Loucy (cell line): ENCODE data around the gene FAM13C.

Experiments
- H2AFZ ChIP-seq: fragments of 200-600 bp; sonication (generic); 2 replicates; pipeline ENCODE4 v1.6.0; 2016; ENCODE audit warnings: antibody characterized with exemption, mild to moderate bottlenecking, low read length, moderate library complexity
- H3F3A ChIP-seq: fragments of 200-600 bp; 2 replicates; pipeline ENCODE4 v1.6.0; 2016; ENCODE audit warnings: antibody characterized with exemption, low read depth, mild to moderate bottlenecking
- H3K27me3 ChIP-seq: fragments of 200-600 bp; sonication (generic); 2 replicates; pipeline ENCODE4 v1.6.1; 2014; ENCODE audit warnings: low read length, mild to moderate bottlenecking; ENCODE audit not compliant: insufficient read depth, poor library complexity, severe bottlenecking
- H3K36me3 ChIP-seq: fragments of 200-600 bp; sonication (generic); 2 replicates; pipeline ENCODE4 v1.6.1; 2016; ENCODE audit warnings: low read length; ENCODE audit not compliant: insufficient read depth
- H3K4me1 ChIP-seq: fragments of 200-600 bp; sonication (generic); 2 replicates; pipeline ENCODE4 v1.5.1; 2014; ENCODE audit warnings: low read length, mild to moderate bottlenecking; ENCODE audit not compliant: insufficient read depth, poor library complexity, severe bottlenecking
- H3K4me2 ChIP-seq: fragments of 200-600 bp; sonication (generic); 2 replicates; pipeline ENCODE4 v1.6.0; 2014; ENCODE audit warnings: antibody characterized with exemption, low read length, low read depth, mild to moderate bottlenecking; ENCODE audit not compliant: poor library complexity, severe bottlenecking
- H3K4me3 ChIP-seq: fragments of 200-600 bp; sonication (generic); 2 replicates; pipeline ENCODE4 v1.5.1; 2014; ENCODE audit warnings: low read length, mild to moderate bottlenecking, mixed read lengths; ENCODE audit not compliant: poor library complexity, severe bottlenecking
- H3K79me2 ChIP-seq: fragments of 200-600 bp; sonication (generic); 2 replicates; pipeline ENCODE4 v1.6.1; 2014; ENCODE audit warnings: low read length; ENCODE audit not compliant: insufficient read depth
- H3K9ac ChIP-seq: fragments of 200-600 bp; sonication (generic); 2 replicates; pipeline ENCODE4 v1.6.0; 2014; ENCODE audit warnings: mild to moderate bottlenecking, low read depth, low read length, moderate library complexity; ENCODE audit not compliant: poor library complexity, severe bottlenecking
- H3K9me2 ChIP-seq: fragments of 200-600 bp; sonication (generic); replicated peaks from 2 replicates; pipeline ENCODE4 v1.6.1; 2016; ENCODE audit warnings: low read depth, low read length, mixed read lengths
- H3K9me3 ChIP-seq: fragments of 200-600 bp; sonication (generic); 2 replicates; pipeline ENCODE4 v1.6.1; 2014; ENCODE audit warnings: mild to moderate bottlenecking, antibody characterized with exemption, low read length, low read depth; ENCODE audit not compliant: insufficient read depth
- H4K20me1 ChIP-seq: fragments of 200-600 bp; sonication (generic); 2 replicates; pipeline ENCODE4 v1.6.0; 2014; ENCODE audit warnings: antibody characterized with exemption, low read length, mild to moderate bottlenecking; ENCODE audit not compliant: insufficient read depth, poor library complexity, severe bottlenecking
- CTCF ChIP-seq: fragments of 200-600 bp; sonication (generic); conservative IDR thresholded peaks from 2 replicates; pipeline ENCODE4 v1.5.1; 2014; ENCODE audit warnings: mild to moderate bottlenecking, antibody characterized with exemption, low read length
- EZH2phosphoT487 ChIP-seq: fragments of 200-600 bp; IDR thresholded peaks from 2 replicates; pipeline ENCODE4 v1.6.1; 2018; ENCODE audit warnings: antibody characterized with exemption, mild to moderate bottlenecking, moderate library complexity, borderline replicate concordance

The FAM13C gene

GRCh38 chr10:59212301-59212798 lies 150.0 kb downstream of the FAM13C start:
- Histone ChIP-seq H3K27me3 (no peaks in the 10 kb centered on the region), H3K4me3 (no peak overlapping the region), H2AFZ (no peak overlapping the region), H4K20me1 (no peaks in the 10 kb centered on the region), H3K9ac (no peak overlapping the region), H3K36me3 (no peaks in the 10 kb centered on the region), H3F3A (no peaks in the 10 kb centered on the region), H3K9me2 (no peaks in the 10 kb centered on the region), H3K4me1 (no peaks in the 10 kb centered on the region), H3K9me3 (no peaks in the 10 kb centered on the region), H3K4me2 (no peak overlapping the region), H3K79me2 (no peaks in the 10 kb centered on the region)
- TF ChIP-seq CTCF (no peak), EZH2phosphoT487 (no peak)

- no peaks in the 10 kb centered on the region for H3K36me3 ChIP-seq
- no peaks in the 10 kb centered on the region for H4K20me1 ChIP-seq
- H3K9me2 ChIP-seq = no peaks in the 10 kb centered on the region
- H3K9ac ChIP-seq = no peak overlapping the region
- no peaks in the 10 kb centered on the region for H3F3A ChIP-seq
- H3K79me2 ChIP-seq = no peaks in the 10 kb centered on the region
- TF ChIP-seq CTCF = no peak
- no peak for TF ChIP-seq EZH2phosphoT487
- no peaks in the 10 kb centered on the region for H3K4me1 ChIP-seq
- no peak overlapping the region for H3K4me3 ChIP-seq
- H3K27me3 ChIP-seq = no peaks in the 10 kb centered on the region
- no peaks in the 10 kb centered on the region for H3K9me3 ChIP-seq
- no peak overlapping the region for H2AFZ ChIP-seq
- no peak overlapping the region for H3K4me2 ChIP-seq
Observed at GRCh38 chr10:59206204-59206720, 156.1 kb downstream of the FAM13C start.
